Uterus (tissue), 2 donors: ENCODE data around the gene CAPRIN1.

Experiments used
- CTCF ChIP-seq, 4 experiments: fragments of 200-600 bp in 2 of 4; fragments of 450-650 bp in 2 of 4; sonication (generic) in 2 of 4; IDR thresholded peaks; one replicate each; pipeline ENCODE4 v1.5.1; 2016 to 2019; ENCODE audit warnings: antibody characterized with exemption in 4 of 4, mild to moderate bottlenecking in 2 of 4, moderate library complexity in 1 of 4
- POLR2A ChIP-seq, 2 donors: fragments of 450-650 bp; IDR thresholded peaks; one replicate each; pipeline ENCODE4 v1.6.1; 2016; ENCODE audit warnings: antibody characterized with exemption in 2 of 2, mild to moderate bottlenecking in 1 of 2, moderate library complexity in 1 of 2

GRCh38 chr11:34049028-34049427 is 2.5 kb upstream of the CAPRIN1 start:
- TF ChIP-seq POLR2A (IDR thresholded peaks at IDR 0.05) (no peak), CTCF (IDR thresholded peaks at IDR 0.05) (no peak)
